Activated CD4-positive, alpha-beta T cell treated with anti-CD3 and anti-CD28 coated beads, Interleukin-2, Interleukin-6, amounts not matched to agents 100 ng/mL and 50 ng/mL, durations not matched to agents 16 hours and 8 hours (primary cell): ENCODE results near the gene TWSG1.
"Not testable (repeated sequence)": the region's sequence is repeated elsewhere in the genome, so short reads cannot be mapped to it uniquely, and the experiment has no call there.

ENCODE experiments used
- DNase-seq: peaks from one replicate; pipeline ENCODE4 v3.0.0-alpha.2; 2020

Gene TWSG1

GRCh38 chr18:9428862-9429661 is 94.5 kb downstream of the TWSG1 start:
- DNase-seq = no peak

GRCh38 chr18:9429662-9429993 is 95.1 kb downstream of the TWSG1 start:
- DNase-seq = no peak

GRCh38 chr18:9430315-9430714 is 95.7 kb downstream of the TWSG1 start:
- DNase-seq = not testable (repeated sequence)

DNA sequence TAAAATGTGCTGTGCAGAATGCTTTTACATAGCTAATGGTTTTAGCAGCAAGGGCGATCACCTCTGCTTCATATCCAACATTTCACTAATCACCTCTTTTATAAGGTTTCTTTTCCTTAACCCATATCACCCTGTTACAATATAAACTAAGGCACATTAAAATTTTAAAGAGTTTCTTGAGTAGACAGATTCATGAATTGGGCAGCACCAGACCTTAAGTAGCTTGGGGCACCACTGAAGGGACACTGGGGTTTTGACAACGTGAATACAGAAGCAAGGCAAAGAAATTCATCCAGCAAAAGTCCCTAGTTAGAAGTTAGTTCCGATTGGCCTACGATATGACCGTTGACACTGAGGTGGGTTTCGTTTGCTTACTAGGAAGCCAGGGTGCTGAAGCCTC is 96.7 kb downstream of the TWSG1 start:
- DNase-seq = no peak

GRCh38 chr18:9433122-9433521 is 98.5 kb downstream of the TWSG1 start:
- not testable (repeated sequence) for DNase-seq

DNA sequence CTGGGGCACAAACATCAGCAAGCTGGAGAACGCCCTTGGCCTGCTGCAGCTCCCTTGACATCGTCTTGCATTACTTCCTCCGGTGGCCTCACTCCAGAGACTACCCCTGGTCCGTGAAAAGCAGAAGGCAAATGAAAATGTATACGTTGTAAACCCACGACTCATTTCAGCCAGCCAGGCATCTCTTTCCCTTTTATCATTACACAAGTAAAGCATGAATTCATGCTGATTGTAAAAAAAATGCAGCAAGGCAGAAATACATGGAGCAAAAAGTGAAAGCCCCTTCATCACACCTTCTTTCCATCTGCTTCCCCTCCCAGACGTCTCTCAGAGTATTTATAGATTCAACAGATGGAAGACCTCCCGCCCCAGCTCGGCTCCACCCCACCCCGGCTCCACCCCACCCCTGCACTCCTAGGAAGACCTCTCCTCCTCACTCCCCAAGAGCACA is 99.1 kb downstream of the TWSG1 start:
- no peak for DNase-seq

DNA sequence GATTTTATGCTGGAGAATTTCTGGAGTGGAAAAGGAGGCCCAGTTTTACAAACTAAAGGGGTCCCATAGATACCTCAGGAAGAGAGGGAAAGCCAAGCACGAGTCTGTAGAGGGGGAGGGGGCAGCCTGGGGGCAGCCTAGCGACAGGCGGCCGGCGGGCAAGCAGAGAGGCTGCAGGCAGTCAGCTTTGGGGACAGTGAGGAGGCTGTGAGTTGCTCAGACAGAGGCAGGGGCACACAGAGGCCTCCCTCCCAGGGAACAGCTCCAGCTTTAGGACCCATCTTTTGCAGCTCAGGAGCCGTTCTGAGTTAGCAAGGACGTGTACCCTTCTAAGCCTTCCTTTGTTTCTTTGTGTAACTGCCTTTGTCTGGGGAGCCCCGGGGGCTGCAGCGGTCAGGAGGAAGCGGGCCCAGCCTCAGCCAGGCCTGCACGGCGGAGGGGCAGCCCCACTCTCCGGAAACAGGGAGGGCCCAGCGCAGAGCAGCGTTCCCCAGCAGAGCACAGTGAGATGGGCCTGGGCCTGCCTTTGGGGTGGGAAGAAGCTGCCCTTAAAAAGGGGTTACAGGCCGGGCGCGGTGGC is 99.6 kb downstream of the TWSG1 start:
- DNase-seq = no peak

GRCh38 chr18:9435041-9435440 is 100.5 kb downstream of the TWSG1 start:
- DNase-seq = no peak

DNA sequence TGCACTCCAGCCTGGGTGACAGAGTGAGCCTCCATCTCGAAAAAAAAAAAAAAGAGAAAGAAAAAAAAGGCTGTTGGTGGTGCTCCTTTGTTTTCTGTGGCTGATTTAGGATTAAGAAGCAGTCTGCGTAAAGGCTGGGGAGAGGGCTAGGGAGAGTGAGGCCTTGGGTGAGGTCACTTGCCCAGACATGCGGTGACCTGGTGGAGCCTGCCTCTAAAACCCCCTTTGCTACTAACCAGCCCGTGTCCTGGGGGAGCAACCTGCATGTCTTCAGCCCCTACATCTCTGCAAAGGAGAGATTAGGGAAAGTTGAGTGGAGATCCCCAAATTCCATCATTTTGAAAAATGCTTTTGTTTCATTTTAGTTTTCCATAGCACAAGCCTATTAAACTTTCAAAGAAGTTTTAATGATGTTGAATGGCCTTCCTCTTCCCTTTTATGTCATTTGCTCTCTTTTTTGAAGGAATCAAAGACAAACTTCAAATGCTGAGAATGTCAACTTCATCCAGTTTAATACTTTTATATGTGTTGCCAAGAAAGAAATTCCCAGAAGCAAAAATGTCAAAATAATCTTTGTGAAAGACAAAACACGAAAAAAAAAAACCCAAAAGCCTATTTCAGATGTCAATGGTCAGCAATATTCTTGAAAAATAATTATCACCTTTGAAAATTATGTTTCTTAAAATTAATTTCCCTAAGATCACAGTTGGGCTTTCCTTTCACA is 101.8 kb downstream of the TWSG1 start:
- DNase-seq = no peak

GRCh38 chr18:9437021-9437437 is 102.5 kb downstream of the TWSG1 start:
- DNase-seq = no peak

DNA sequence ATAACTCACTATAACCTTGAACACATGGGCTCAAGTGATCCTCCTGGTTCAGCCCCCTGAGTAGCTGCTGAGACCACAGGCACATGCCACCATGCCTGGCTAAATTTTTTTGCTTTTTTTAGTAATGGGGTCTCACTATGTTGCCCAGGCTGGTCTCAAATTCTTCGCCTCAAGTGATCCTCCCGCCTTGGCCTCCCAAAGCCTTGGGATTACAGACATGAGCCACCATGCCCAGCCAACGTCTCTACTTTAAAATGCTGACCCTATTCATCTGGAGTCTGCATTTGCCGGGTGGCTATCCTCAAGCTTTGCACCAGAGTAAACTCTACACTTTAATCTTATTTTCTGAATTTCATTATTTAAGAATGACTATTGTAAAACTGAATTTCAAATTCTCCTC is 103.1 kb downstream of the TWSG1 start:
- no peak for DNase-seq

DNA sequence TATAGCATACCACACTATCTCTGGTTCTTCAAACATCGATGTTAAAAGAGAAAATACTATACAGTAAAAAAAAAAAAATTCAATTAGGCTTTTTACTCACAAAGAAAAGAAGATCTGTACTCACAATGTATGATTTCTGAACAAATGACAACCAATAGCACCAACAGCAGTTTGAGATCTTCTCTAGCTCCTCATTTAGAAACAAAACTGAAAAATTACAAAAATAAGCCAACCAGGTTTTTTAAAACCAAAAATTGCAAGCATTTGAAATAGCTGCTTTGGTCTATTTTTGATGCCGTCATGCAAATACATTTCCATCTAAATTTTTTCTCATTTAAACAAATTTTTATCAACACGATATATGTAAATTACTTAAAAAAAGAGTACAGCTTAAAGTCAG is 106.5 kb downstream of the TWSG1 start:
- no peak for DNase-seq

DNA sequence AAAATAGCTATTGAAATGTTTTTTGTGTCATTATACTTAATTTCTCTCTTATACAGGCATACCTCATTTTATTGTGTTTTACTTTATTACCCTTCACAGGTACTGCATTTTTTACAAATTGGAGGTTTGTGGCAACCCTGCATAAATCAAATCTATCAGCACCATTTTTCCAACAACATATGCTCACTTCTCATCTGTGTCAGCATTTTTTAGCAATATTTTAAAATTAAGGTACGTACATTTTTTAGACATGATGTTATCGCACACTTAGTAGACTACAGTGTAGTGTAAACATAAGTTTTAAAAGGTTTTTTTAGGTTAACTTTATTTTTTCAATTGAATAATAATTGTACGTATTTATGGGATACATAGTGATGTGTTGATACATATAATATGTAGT is 110.0 kb downstream of the TWSG1 start:
- DNase-seq = no peak

- no peak for DNase-seq
Measured at GRCh38 chr18:9446839-9447238, 112.3 kb downstream of the TWSG1 start.

GRCh38 chr18:9447334-9447733 is 112.8 kb downstream of the TWSG1 start:
- DNase-seq = no peak

DNA sequence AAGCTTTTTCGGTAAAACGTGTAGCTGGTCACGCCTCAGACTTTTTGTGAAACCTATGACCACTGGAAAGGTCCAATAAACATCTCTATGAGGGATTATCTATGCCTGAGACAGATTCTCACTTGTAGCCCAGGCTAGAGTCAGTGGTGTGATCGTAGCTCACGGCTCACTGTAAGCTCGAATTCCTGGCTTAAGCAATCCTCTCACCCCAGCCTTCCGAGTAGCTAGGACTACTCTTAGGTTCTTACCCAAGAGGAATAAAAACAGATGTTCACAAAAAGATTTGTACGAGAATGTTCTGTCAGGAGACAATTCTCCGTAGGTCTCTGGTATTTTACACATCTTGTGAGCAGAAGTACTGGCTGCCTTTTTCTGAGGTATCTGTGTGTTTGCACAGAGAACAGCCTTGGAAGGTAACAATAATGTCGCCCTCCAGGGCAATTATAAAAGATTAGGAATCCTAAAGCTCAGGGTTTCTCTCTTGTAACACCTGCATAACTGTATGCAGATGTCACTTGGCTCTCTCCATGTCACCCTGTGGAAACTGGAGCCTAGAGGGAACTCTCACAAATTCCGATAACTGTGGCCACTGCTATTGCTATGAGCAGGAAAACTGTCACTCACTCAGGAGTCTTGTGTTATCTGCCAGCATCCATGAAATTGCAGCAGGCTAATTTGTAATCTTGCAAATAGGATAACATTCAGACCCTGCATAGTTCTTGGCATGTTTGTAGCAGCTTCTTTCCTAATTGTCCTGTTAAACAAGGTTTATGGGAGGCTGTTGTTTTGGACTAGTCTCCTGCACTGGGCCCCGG is 115.2 kb downstream of the TWSG1 start:
- DNase-seq = no peak

- DNase-seq = not testable (repeated sequence)
Measured at GRCh38 chr18:9450920-9451319, 116.3 kb downstream of the TWSG1 start.
